ENCODE data around the gene ERGIC1. TPM values are rescaled to one million over a fixed set of nuclear protein-coding genes. Genes with fewer than 3 reads are reported as not detected.

The ERGIC1 gene
- total and polyA plus RNA-seq, 10 of the 15 experiments (the other 5 are each of a cell fraction or from before 2014, with no cell fraction given) = 8.8 to 104 (median 76.3) TPM

GRCh38 chr5:172985596-172985995 lies 151.5 kb downstream of the ERGIC1 start:
- in situ Hi-C loops (cut with MboI) = loop anchor here (10.0 kb wide), 1 partner anchor 599 kb away; no protein-coding TSS in a partner anchor
- intact Hi-C loops (cut with micrococcal nuclease; ENCODE audit: unreplicated experiment) = loop anchor here (2.0 kb wide), 1 partner anchor 71 kb away; the partner anchor contains the start of gene CREBRF

More at GRCh38 chr5:172985596-172985995, 151.5 kb downstream of the ERGIC1 start:
- Histone ChIP-seq H3K36me3 (ENCODE audit: control insufficient read depth in 2 of 2, insufficient read depth in 2 of 2, low read length in 1 of 2) (peaks cover 2 to 8% of the 10 kb centered on the region in 2 experiments; a peak in 2 of 4 replicates), H4K20me1 (ENCODE audit: control insufficient read depth, insufficient read depth) (no peaks in the 10 kb centered on the region), H3K79me2 (ENCODE audit: control insufficient read depth, insufficient read depth, low read length) (peaks cover 61% of the 10 kb centered on the region), H3K9me3 (replicated peaks; ENCODE audit: control insufficient read depth, insufficient read depth, low read length) (no peaks in the 10 kb centered on the region), H3K27me3 (replicated peaks in 1 of 2; ENCODE audit: control insufficient read depth in 2 of 2, insufficient read depth in 2 of 2, low read length in 1 of 2) (no peaks in the 10 kb centered on the region), H3K4me1 (ENCODE audit: control insufficient read depth, insufficient read depth, low read length) (peaks cover 3% of the 10 kb centered on the region; the same call in 1 of the 2 replicates), H3K27ac (ENCODE audit: control insufficient read depth, insufficient read depth) (peak overlapping the region; percentile 98), H3K4me2 (ENCODE audit: control insufficient read depth, insufficient read depth) (peak overlapping the region; percentile 89), H2AFZ (ENCODE audit: control insufficient read depth, low read depth, low read length) (no peak overlapping the region), H3K4me3 (peak overlapping the region; percentile 49), H3K9ac (ENCODE audit: control insufficient read depth, insufficient read depth, low read length) (peak overlapping the region; percentile 99; the same call in 1 of the 2 replicates)
- POLR2A ChIA-PET = interaction anchor here (1.0 to 3.8 kb wide), 4 partner anchors 13 to 150 kb away, joined by 5 to 30 read pairs (median 5); no protein-coding TSS in a partner anchor
- SMC1A ChIA-PET (ENCODE audit: uncharacterized antibody, unreplicated experiment) = interaction anchor here (0.8 to 2.9 kb wide), 7 partner anchors 10 to 70 kb away, joined by 3 to 22 read pairs (median 4); no protein-coding TSS in a partner anchor
- no TSS peak for BruUV-seq (replicated peaks)
- TF ChIP-seq, protein P1, sequence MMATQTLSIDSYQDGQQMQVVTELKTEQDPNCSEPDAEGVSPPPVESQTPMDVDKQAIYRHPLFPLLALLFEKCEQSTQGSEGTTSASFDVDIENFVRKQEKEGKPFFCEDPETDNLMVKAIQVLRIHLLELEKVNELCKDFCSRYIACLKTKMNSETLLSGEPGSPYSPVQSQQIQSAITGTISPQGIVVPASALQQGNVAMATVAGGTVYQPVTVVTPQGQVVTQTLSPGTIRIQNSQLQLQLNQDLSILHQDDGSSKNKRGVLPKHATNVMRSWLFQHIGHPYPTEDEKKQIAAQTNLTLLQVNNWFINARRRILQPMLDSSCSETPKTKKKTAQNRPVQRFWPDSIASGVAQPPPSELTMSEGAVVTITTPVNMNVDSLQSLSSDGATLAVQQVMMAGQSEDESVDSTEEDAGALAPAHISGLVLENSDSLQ (IDR thresholded peaks at IDR 0.05) = no peak
- TF ChIP-seq ATF7 (IDR thresholded peaks at IDR 0.05; ENCODE audit: low read depth) (no peak), SP1 (IDR thresholded peaks at IDR 0.05; ENCODE audit: low read depth, low read length) (no peak), SMAD1 (IDR thresholded peaks at IDR 0.05; ENCODE audit: low read depth, partially characterized antibody) (no peak), POLR2AphosphoS2 (IDR thresholded peaks at IDR 0.05; ENCODE audit: low read depth, low read length) (no peak), GABPA (IDR thresholded peaks at IDR 0.05; ENCODE audit: low read depth) (no peak), EED (IDR thresholded peaks at IDR 0.05; ENCODE audit: low read depth) (no peak), IRF4 (IDR thresholded peaks at IDR 0.05; ENCODE audit: low read depth, low read length) (no peak), FOXK2 (IDR thresholded peaks at IDR 0.05) (no peak), FOXM1 (IDR thresholded peaks at IDR 0.05; ENCODE audit: low read depth, low read length) (no peak), JUNB (IDR thresholded peaks at IDR 0.05) (no peak), RAD51 (IDR thresholded peaks at IDR 0.05) (no peak), EP300 (IDR thresholded peaks at IDR 0.05; ENCODE audit: borderline replicate concordance in 1 of 2, control insufficient read depth in 1 of 2, low read depth in 2 of 2, low read length in 2 of 2) (no peak), HCFC1 (IDR thresholded peaks at IDR 0.05; ENCODE audit: low read length) (no peak), ZNF384 (IDR thresholded peaks at IDR 0.05; ENCODE audit: borderline replicate concordance, low read depth, low read length) (no peak), ASH2L (IDR thresholded peaks at IDR 0.05; ENCODE audit: borderline replicate concordance, low read depth) (no peak), HDGF (IDR thresholded peaks at IDR 0.05) (no peak), SUZ12 (IDR thresholded peaks at IDR 0.05; ENCODE audit: unreplicated experiment) (no peak)
- TF ChIP-seq, protein P2, sequence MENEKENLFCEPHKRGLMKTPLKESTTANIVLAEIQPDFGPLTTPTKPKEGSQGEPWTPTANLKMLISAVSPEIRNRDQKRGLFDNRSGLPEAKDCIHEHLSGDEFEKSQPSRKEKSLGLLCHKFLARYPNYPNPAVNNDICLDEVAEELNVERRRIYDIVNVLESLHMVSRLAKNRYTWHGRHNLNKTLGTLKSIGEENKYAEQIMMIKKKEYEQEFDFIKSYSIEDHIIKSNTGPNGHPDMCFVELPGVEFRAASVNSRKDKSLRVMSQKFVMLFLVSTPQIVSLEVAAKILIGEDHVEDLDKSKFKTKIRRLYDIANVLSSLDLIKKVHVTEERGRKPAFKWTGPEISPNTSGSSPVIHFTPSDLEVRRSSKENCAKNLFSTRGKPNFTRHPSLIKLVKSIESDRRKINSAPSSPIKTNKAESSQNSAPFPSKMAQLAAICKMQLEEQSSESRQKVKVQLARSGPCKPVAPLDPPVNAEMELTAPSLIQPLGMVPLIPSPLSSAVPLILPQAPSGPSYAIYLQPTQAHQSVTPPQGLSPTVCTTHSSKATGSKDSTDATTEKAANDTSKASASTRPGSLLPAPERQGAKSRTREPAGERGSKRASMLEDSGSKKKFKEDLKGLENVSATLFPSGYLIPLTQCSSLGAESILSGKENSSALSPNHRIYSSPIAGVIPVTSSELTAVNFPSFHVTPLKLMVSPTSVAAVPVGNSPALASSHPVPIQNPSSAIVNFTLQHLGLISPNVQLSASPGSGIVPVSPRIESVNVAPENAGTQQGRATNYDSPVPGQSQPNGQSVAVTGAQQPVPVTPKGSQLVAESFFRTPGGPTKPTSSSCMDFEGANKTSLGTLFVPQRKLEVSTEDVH (IDR thresholded peaks at IDR 0.05; ENCODE audit: low read depth, partially characterized antibody) = no peak
- no peak for ATAC-seq
- CTCF ChIA-PET = interaction anchor here (1.0 to 3.7 kb wide), 7 partner anchors 9 to 273 kb away, joined by 3 to 25 read pairs (median 4); partner anchors contain the start of gene BNIP1
- no peak for FAIRE-seq
- RAD21 ChIA-PET (ENCODE audit: unreplicated experiment) = interaction anchor here (1.6 to 2.4 kb wide), 3 partner anchors 17 to 72 kb away, joined by 7 to 15 read pairs (median 8); no protein-coding TSS in a partner anchor
- no peak for DNase-seq (ENCODE audit: low read depth, low spot score)
